Central memory CD8-positive, alpha-beta T cell (primary cell): ENCODE measurements around the gene HBA1.
A peak's percentile ranks its signal among the peaks of the same experiment; 100 is the strongest.
"Not testable (repeated sequence)": the region's sequence is repeated elsewhere in the genome, so short reads cannot be mapped to it uniquely, and the experiment has no call there.

Source experiments
- ATAC-seq: fragments of 150-1000 bp; cut with Tn5 transposase; replicated peaks from 2 replicates; pipeline ENCODE4 v1.10.0; 2022; ENCODE audit warnings: mild to moderate bottlenecking, moderate FRiP score, moderate number of reproducible peaks; ENCODE audit not compliant: poor library complexity, severe bottlenecking; ENCODE audit errors: extremely low read depth
- DNase-seq, 2 donors: peaks; one replicate each; pipeline ENCODE4 v3.0.0; 2021; ENCODE audit warnings: low spot score in 2 of 2
- H3K27ac Mint-ChIP-seq: one replicate; pipeline ENCODE4 v1.8.0; 2022; ENCODE audit warnings: low read depth, mild to moderate bottlenecking, moderate library complexity, mixed read lengths
- H3K27me3 Mint-ChIP-seq: one replicate; pipeline ENCODE4 v1.8.0; 2022; ENCODE audit warnings: mixed read lengths
- H3K36me3 Mint-ChIP-seq: one replicate; pipeline ENCODE4 v1.8.0; 2022; ENCODE audit warnings: mild to moderate bottlenecking, moderate library complexity, mixed read lengths; ENCODE audit not compliant: insufficient read depth
- H3K4me1 Mint-ChIP-seq: one replicate; pipeline ENCODE4 v1.8.0; 2022; ENCODE audit warnings: mixed read lengths
- H3K4me3 Mint-ChIP-seq: one replicate; pipeline ENCODE4 v1.8.0; 2022; ENCODE audit warnings: mild to moderate bottlenecking, moderate library complexity, mixed read lengths
- H3K9me3 Mint-ChIP-seq: one replicate; pipeline ENCODE4 v1.8.0; 2022; ENCODE audit warnings: mixed read lengths

The HBA1 gene

GRCh38 chr16:149024-149660, 27.3 kb upstream of the HBA1 start:
- ATAC-seq = no peak
- Mint-ChIP-seq H3K36me3 (no peaks in the 10 kb centered on the region), H3K4me1 (no peaks in the 10 kb centered on the region), H3K27ac (no peak overlapping the region), H3K9me3 (no peaks in the 10 kb centered on the region), H3K27me3 (peaks cover 19% of the 10 kb centered on the region), H3K4me3 (no peak overlapping the region)
- DNase-seq = no peak

GRCh38 chr16:152141-153128, 24.0 kb upstream of the HBA1 start, which contains the start of gene HBZ:
Gene HBZ (plus strand): TSS chr16:152644. CDS start chr16:152910, 266 bp downstream.
- Mint-ChIP-seq H3K4me3 (peak within 1 kb of the TSS; percentile 9), H3K27ac (no peak within 1 kb of the TSS), H3K36me3 (no peaks in the 10 kb centered on the region), H3K27me3 (peaks cover 21% of the 10 kb centered on the region), H3K4me1 (peaks cover 9% of the 10 kb centered on the region), H3K9me3 (no peaks in the 10 kb centered on the region)
- DNase-seq = no peak
- no peak for ATAC-seq

- H3K27ac Mint-ChIP-seq, H3K9me3 Mint-ChIP-seq: not testable (repeated sequence)
- H3K27me3 Mint-ChIP-seq = peaks cover 28% of the 10 kb centered on the region
These were observed 23.4 kb upstream of the HBA1 start for GRCh38 chr16:153129-153521.

GRCh38 chr16:153550-154216, 22.8 kb upstream of the HBA1 start:
- H3K4me3 Mint-ChIP-seq = peak overlapping the region; percentile 59
- DNase-seq, H3K27ac Mint-ChIP-seq, H3K9me3 Mint-ChIP-seq, ATAC-seq, H3K36me3 Mint-ChIP-seq, H3K4me1 Mint-ChIP-seq: not testable (repeated sequence)
- peaks cover 34% of the 10 kb centered on the region for H3K27me3 Mint-ChIP-seq

More at GRCh38 chr16:153129-153521, 23.4 kb upstream of the HBA1 start:
- H3K4me1 Mint-ChIP-seq, ATAC-seq, DNase-seq, H3K36me3 Mint-ChIP-seq: not testable (repeated sequence)
- H3K4me3 Mint-ChIP-seq = peak overlapping the region; percentile 9

GRCh38 chr16:154217-155030, 22.1 kb upstream of the HBA1 start:
- DNase-seq (no peak), ATAC-seq (peak; percentile 19)
- H3K36me3 Mint-ChIP-seq = peaks cover 2% of the 10 kb centered on the region
- peak overlapping the region; percentile 59 for H3K4me3 Mint-ChIP-seq
- peaks cover 9% of the 10 kb centered on the region for H3K4me1 Mint-ChIP-seq
- no peaks in the 10 kb centered on the region for H3K9me3 Mint-ChIP-seq
- no peak overlapping the region for H3K27ac Mint-ChIP-seq
- H3K27me3 Mint-ChIP-seq = peaks cover 41% of the 10 kb centered on the region

GRCh38 chr16:155031-155398, 21.5 kb upstream of the HBA1 start:
- Mint-ChIP-seq H3K27me3 (peaks cover 47% of the 10 kb centered on the region), H3K4me3 (peak overlapping the region; percentile 59), H3K4me1 (peaks cover 9% of the 10 kb centered on the region), H3K36me3 (peaks cover 2% of the 10 kb centered on the region), H3K27ac (no peak overlapping the region), H3K9me3 (no peaks in the 10 kb centered on the region)
- DNase-seq (no peak), ATAC-seq (no peak)

GRCh38 chr16:159136-159849, 17.2 kb upstream of the HBA1 start:
- peaks cover 3% of the 10 kb centered on the region for H3K36me3 Mint-ChIP-seq
- no peaks in the 10 kb centered on the region for H3K9me3 Mint-ChIP-seq
- H3K4me1 Mint-ChIP-seq = peaks cover 8% of the 10 kb centered on the region
- no peak overlapping the region for H3K27ac Mint-ChIP-seq
- no peak overlapping the region for H3K4me3 Mint-ChIP-seq
- peaks cover 65% of the 10 kb centered on the region for H3K27me3 Mint-ChIP-seq
- DNase-seq (no peak), ATAC-seq (no peak)

- H3K9me3 Mint-ChIP-seq, H3K36me3 Mint-ChIP-seq, ATAC-seq, H3K27ac Mint-ChIP-seq, H3K4me3 Mint-ChIP-seq, H3K4me1 Mint-ChIP-seq, DNase-seq: not testable (repeated sequence)
- H3K27me3 Mint-ChIP-seq = peaks cover 56% of the 10 kb centered on the region
These were observed 16.2 kb upstream of the HBA1 start for GRCh38 chr16:160242-160641.

GRCh38 chr16:160691-161190, 15.7 kb upstream of the HBA1 start:
- H3K4me1 Mint-ChIP-seq = no peaks in the 10 kb centered on the region
- no peak overlapping the region for H3K27ac Mint-ChIP-seq
- H3K27me3 Mint-ChIP-seq = peaks cover 54% of the 10 kb centered on the region
- H3K4me3 Mint-ChIP-seq = no peak overlapping the region
- ATAC-seq = no peak
- no peaks in the 10 kb centered on the region for H3K9me3 Mint-ChIP-seq
- peaks cover 3% of the 10 kb centered on the region for H3K36me3 Mint-ChIP-seq
- no peak for DNase-seq

GRCh38 chr16:162271-162991, 14.0 kb upstream of the HBA1 start:
- Mint-ChIP-seq H3K27me3 (peaks cover 55% of the 10 kb centered on the region), H3K36me3 (peaks cover 7% of the 10 kb centered on the region), H3K27ac (no peak overlapping the region), H3K9me3 (no peaks in the 10 kb centered on the region), H3K4me3 (no peak overlapping the region), H3K4me1 (no peaks in the 10 kb centered on the region)
- no peak for ATAC-seq
- DNase-seq = no peak

GRCh38 chr16:163139-163538, 13.3 kb upstream of the HBA1 start:
- not testable (repeated sequence) for H3K27ac Mint-ChIP-seq, DNase-seq, ATAC-seq, H3K4me1 Mint-ChIP-seq, H3K9me3 Mint-ChIP-seq, H3K36me3 Mint-ChIP-seq, H3K4me3 Mint-ChIP-seq
- peaks cover 55% of the 10 kb centered on the region for H3K27me3 Mint-ChIP-seq
